OCI-LY1 (cell line): ENCODE measurements around the gene SLC25A53.
A peak's percentile ranks its signal among the peaks of the same experiment; 100 is the strongest.

ENCODE experiments used
- H2AFZ ChIP-seq: fragments of 200-600 bp; sonication (generic), shearing (Covaris generic); 2 replicates; pipeline ENCODE4 v1.6.0; 2014; ENCODE audit warnings: antibody characterized with exemption, mild to moderate bottlenecking, low read length
- H3F3A ChIP-seq: fragments of 200-600 bp; sonication (generic), shearing (Covaris generic); 2 replicates; pipeline ENCODE4 v1.6.0; 2014; ENCODE audit warnings: mild to moderate bottlenecking, antibody characterized with exemption, low read length, moderate library complexity; ENCODE audit not compliant: insufficient read depth
- H3K27ac ChIP-seq: fragments of 200-600 bp; sonication (generic); 2 replicates; pipeline ENCODE4 v1.5.1; 2014; ENCODE audit warnings: low read length, mixed run types, mild to moderate bottlenecking, low read depth; ENCODE audit not compliant: poor library complexity, severe bottlenecking
- H3K27me3 ChIP-seq: fragments of 200-600 bp; sonication (generic); 2 replicates; pipeline ENCODE4 v1.6.0; 2014; ENCODE audit warnings: antibody characterized with exemption, mild to moderate bottlenecking, low read length, moderate library complexity; ENCODE audit not compliant: insufficient read depth
- H3K36me3 ChIP-seq: fragments of 200-600 bp; sonication (generic); 2 replicates; pipeline ENCODE4 v1.6.1; 2014; ENCODE audit warnings: mild to moderate bottlenecking, antibody characterized with exemption, low read length, moderate library complexity, mixed read lengths; ENCODE audit not compliant: insufficient read depth
- H3K4me1 ChIP-seq: fragments of 200-600 bp; sonication (generic); 2 replicates; pipeline ENCODE4 v1.5.1; 2014; ENCODE audit warnings: mild to moderate bottlenecking, low read length, moderate library complexity; ENCODE audit not compliant: insufficient read depth, severe bottlenecking
- H3K4me2 ChIP-seq: fragments of 200-600 bp; sonication (generic), shearing (Covaris generic); 2 replicates; pipeline ENCODE4 v1.6.1; 2014; ENCODE audit warnings: low read length
- H3K4me3 ChIP-seq: fragments of 200-600 bp; sonication (generic); 2 replicates; pipeline ENCODE4 v1.5.1; 2014; ENCODE audit warnings: low read length, low read depth, mild to moderate bottlenecking, mixed read lengths; ENCODE audit not compliant: poor library complexity, severe bottlenecking
- H3K79me2 ChIP-seq: fragments of 200-600 bp; shearing (Covaris generic); 2 replicates; pipeline ENCODE4 v1.6.1; 2016; ENCODE audit warnings: mixed run types, low read length, mixed read lengths; ENCODE audit not compliant: insufficient read depth
- H3K9ac ChIP-seq: fragments of 200-600 bp; sonication (generic), shearing (Covaris generic); 2 replicates; pipeline ENCODE4 v1.6.1; 2014; ENCODE audit warnings: mild to moderate bottlenecking, low read length, mixed read lengths
- H3K9me2 ChIP-seq: fragments of 200-600 bp; sonication (generic), shearing (Covaris generic); 2 replicates; pipeline ENCODE4 v1.6.1; 2014; ENCODE audit warnings: low read depth, mild to moderate bottlenecking, low read length, mixed read lengths
- H3K9me3 ChIP-seq: fragments of 200-600 bp; shearing (Covaris generic); 2 replicates; pipeline ENCODE4 v1.6.1; 2014; ENCODE audit warnings: low read length, mixed read lengths
- H4K20me1 ChIP-seq: fragments of 200-600 bp; sonication (generic), shearing (Covaris generic); 2 replicates; pipeline ENCODE4 v1.6.0; 2016; ENCODE audit warnings: mild to moderate bottlenecking, low read length; ENCODE audit not compliant: insufficient read depth
- CTCF ChIP-seq: fragments of 200-600 bp; sonication (generic), shearing (Covaris generic); IDR thresholded peaks from 2 replicates; pipeline ENCODE4 v1.5.1; 2017; ENCODE audit warnings: mild to moderate bottlenecking, antibody characterized with exemption, low read length, moderate library complexity, mixed read lengths
- EZH2 ChIP-seq: fragments of 200-600 bp; sonication (generic), shearing (Covaris generic); IDR thresholded peaks from 2 replicates; pipeline ENCODE4 v1.8.0; 2017; ENCODE audit warnings: borderline replicate concordance, mixed run types, mild to moderate bottlenecking, antibody characterized with exemption, low read length, moderate library complexity, mixed read lengths

SLC25A53 gene

GRCh38 chrX:104166735-104167436 lies 10.1 kb upstream of the SLC25A53 start:
- Histone ChIP-seq H3K4me3 (peak overlapping the region; percentile 91), H3K27ac (no peak overlapping the region), H3K79me2 (peaks cover 14% of the 10 kb centered on the region), H3F3A (no peaks in the 10 kb centered on the region), H3K27me3 (no peaks in the 10 kb centered on the region), H4K20me1 (no peaks in the 10 kb centered on the region), H2AFZ (no peak overlapping the region), H3K9me2 (no peaks in the 10 kb centered on the region), H3K9me3 (no peaks in the 10 kb centered on the region), H3K36me3 (no peaks in the 10 kb centered on the region), H3K4me2 (peak overlapping the region; percentile 84), H3K9ac (peak overlapping the region; percentile 91), H3K4me1 (peaks cover 27% of the 10 kb centered on the region)
- no peak for TF ChIP-seq EZH2
- TF ChIP-seq CTCF, result no peak

GRCh38 chrX:104165894-104166734 lies 9.3 kb upstream of the SLC25A53 start, which contains the start of gene FAM199X:
Gene FAM199X (plus strand): TSS chrX:104166453. CDS start chrX:104166786, 333 bp downstream.
- no peak within 1 kb of the TSS for H3K27ac ChIP-seq
- TF ChIP-seq EZH2 (no peak), CTCF (peak; percentile 48)
- H3K4me1 ChIP-seq, result peaks cover 24% of the 10 kb centered on the region
- 0 out of 2 replicates have a peak within 1 kb of the TSS, but pooled peaks have one; percentile 45 for H2AFZ ChIP-seq
- no peaks in the 10 kb centered on the region for H3K36me3 ChIP-seq
- peak within 1 kb of the TSS; percentile 91 for H3K4me3 ChIP-seq
- peak within 1 kb of the TSS; percentile 91 for H3K9ac ChIP-seq
- no peaks in the 10 kb centered on the region for H3K9me3 ChIP-seq
- H4K20me1 ChIP-seq, result no peaks in the 10 kb centered on the region
- H3K9me2 ChIP-seq, result no peaks in the 10 kb centered on the region
- peaks cover 14% of the 10 kb centered on the region; the same call in 1 of the 2 replicates for H3K79me2 ChIP-seq
- H3K4me2 ChIP-seq, result peak within 1 kb of the TSS; percentile 87
- H3K27me3 ChIP-seq, result no peaks in the 10 kb centered on the region
- no peaks in the 10 kb centered on the region for H3F3A ChIP-seq

- no peak overlapping the region for H2AFZ ChIP-seq
- H4K20me1 ChIP-seq, result no peaks in the 10 kb centered on the region
- no peak overlapping the region for H3K4me2 ChIP-seq
- no peak overlapping the region for H3K9ac ChIP-seq
- TF ChIP-seq EZH2, result no peak
- no peak for TF ChIP-seq CTCF
- no peaks in the 10 kb centered on the region for H3K9me2 ChIP-seq
- H3K4me3 ChIP-seq, result no peak overlapping the region
- no peaks in the 10 kb centered on the region for H3K36me3 ChIP-seq
- H3K4me1 ChIP-seq, result peaks cover 9% of the 10 kb centered on the region
- no peaks in the 10 kb centered on the region for H3K27me3 ChIP-seq
- H3F3A ChIP-seq, result no peaks in the 10 kb centered on the region
- no peak overlapping the region for H3K27ac ChIP-seq
- no peaks in the 10 kb centered on the region for H3K9me3 ChIP-seq
- H3K79me2 ChIP-seq, result no peaks in the 10 kb centered on the region
These were observed 5.8 kb downstream of the SLC25A53 start for GRCh38 chrX:104151037-104151436.
